Trophoblast cell (in vitro differentiated cells and primary cell): ENCODE data around the gene SLCO4C1.
A peak's percentile ranks its signal among the peaks of the same experiment; 100 is the strongest.

Experiments used
- DNase-seq, 2 donors: peaks; one replicate each; pipeline ENCODE4 v3.0.0-alpha.2; 2016
- H2AFZ ChIP-seq: 2 replicates; pipeline ENCODE4 v1.6.1; 2013; ENCODE audit warnings: low read length, moderate library complexity, mild to moderate bottlenecking; ENCODE audit not compliant: insufficient read depth, poor library complexity
- H2AK5ac ChIP-seq: 2 replicates; pipeline ENCODE4 v1.6.1; 2013; ENCODE audit warnings: mild to moderate bottlenecking, low read length
- H2BK120ac ChIP-seq: 2 replicates; pipeline ENCODE4 v1.6.1; 2013; ENCODE audit warnings: low read length, mild to moderate bottlenecking, moderate library complexity; ENCODE audit not compliant: insufficient read depth, poor library complexity
- H2BK12ac ChIP-seq: 2 replicates; pipeline ENCODE4 v1.6.1; 2013; ENCODE audit warnings: mild to moderate bottlenecking, low read length, moderate library complexity
- H2BK5ac ChIP-seq: 2 replicates; pipeline ENCODE4 v1.6.1; 2013; ENCODE audit warnings: low read length, low read depth, moderate library complexity, mild to moderate bottlenecking; ENCODE audit not compliant: poor library complexity
- H3K14ac ChIP-seq: 2 replicates; pipeline ENCODE4 v1.6.1; 2013; ENCODE audit warnings: mild to moderate bottlenecking, low read length
- H3K18ac ChIP-seq: 2 replicates; pipeline ENCODE4 v1.6.1; 2013; ENCODE audit warnings: mild to moderate bottlenecking, low read length
- H3K23ac ChIP-seq: 2 replicates; pipeline ENCODE4 v1.6.1; 2013; ENCODE audit warnings: low read length
- H3K27ac ChIP-seq: 2 replicates; pipeline ENCODE4 v1.5.1; 2013; ENCODE audit warnings: low read depth, mild to moderate bottlenecking, inconsistent platforms, low read length, moderate library complexity
- H3K27me3 ChIP-seq: 2 replicates; pipeline ENCODE4 v1.6.1; 2013; ENCODE audit warnings: inconsistent platforms, mild to moderate bottlenecking, low read length, moderate library complexity; ENCODE audit not compliant: insufficient read depth
- H3K36me3 ChIP-seq, 2 experiments: 1 replicate in 1 of 2; 2 replicates in 1 of 2; pipeline ENCODE4 v1.6.1; 2013; ENCODE audit warnings: low read length in 2 of 2, mild to moderate bottlenecking in 2 of 2, moderate library complexity in 1 of 2; ENCODE audit not compliant: insufficient read depth in 2 of 2, control insufficient read depth in 1 of 2
- H3K4ac ChIP-seq: 2 replicates; pipeline ENCODE4 v1.6.1; 2013; ENCODE audit warnings: low read depth, mild to moderate bottlenecking, low read length, moderate library complexity
- H3K4me1 ChIP-seq, 2 experiments: 1 replicate in 1 of 2; 2 replicates in 1 of 2; pipeline ENCODE4 v1.6.1; 2013; ENCODE audit warnings: low read length in 2 of 2, mild to moderate bottlenecking in 2 of 2, moderate library complexity in 1 of 2; ENCODE audit not compliant: insufficient read depth in 2 of 2, control insufficient read depth in 1 of 2
- H3K4me2 ChIP-seq: 2 replicates; pipeline ENCODE4 v1.6.1; 2013; ENCODE audit warnings: inconsistent platforms, mild to moderate bottlenecking, low read length, moderate library complexity
- H3K4me3 ChIP-seq: 2 replicates; pipeline ENCODE4 v1.5.1; 2013; ENCODE audit warnings: mild to moderate bottlenecking, low read depth, low read length, inconsistent platforms
- H3K79me1 ChIP-seq: one replicate; pipeline ENCODE4 v1.6.1; 2013; ENCODE audit warnings: low read length
- H3K79me2 ChIP-seq: 2 replicates; pipeline ENCODE4 v1.6.1; 2013; ENCODE audit warnings: low read length, mild to moderate bottlenecking; ENCODE audit not compliant: control insufficient read depth, insufficient read depth, poor library complexity
- H3K9ac ChIP-seq: 2 replicates; pipeline ENCODE4 v1.6.1; 2013; ENCODE audit warnings: mild to moderate bottlenecking, low read length
- H3K9me3 ChIP-seq: 2 replicates; pipeline ENCODE4 v1.6.1; 2013; ENCODE audit warnings: low read depth, mild to moderate bottlenecking, control low read depth, inconsistent platforms, low read length; ENCODE audit not compliant: insufficient read depth
- H4K12ac ChIP-seq: 2 replicates; pipeline ENCODE4 v1.6.1; 2013; ENCODE audit warnings: low read depth, mild to moderate bottlenecking, low read length, moderate library complexity
- H4K8ac ChIP-seq: 2 replicates; pipeline ENCODE4 v1.6.1; 2013; ENCODE audit warnings: low read depth, mild to moderate bottlenecking, low read length, moderate library complexity
- H4K91ac ChIP-seq: one replicate; pipeline ENCODE4 v1.6.1; 2013; ENCODE audit warnings: low read depth, mild to moderate bottlenecking, low read length, moderate library complexity
- WGBS: extraction: QIAGEN DNeasy Blood & Tissue Kit; methylation state at CpG from one replicate; pipeline ENCODE4 v1.1.7; 2013; ENCODE audit warnings: missing lambda C conversion rate; ENCODE audit not compliant: insufficient read length, insufficient coverage; ENCODE audit errors: extremely low coverage; 5-methylcytosine and 5-hydroxymethylcytosine counted together

SLCO4C1 gene

DNA sequence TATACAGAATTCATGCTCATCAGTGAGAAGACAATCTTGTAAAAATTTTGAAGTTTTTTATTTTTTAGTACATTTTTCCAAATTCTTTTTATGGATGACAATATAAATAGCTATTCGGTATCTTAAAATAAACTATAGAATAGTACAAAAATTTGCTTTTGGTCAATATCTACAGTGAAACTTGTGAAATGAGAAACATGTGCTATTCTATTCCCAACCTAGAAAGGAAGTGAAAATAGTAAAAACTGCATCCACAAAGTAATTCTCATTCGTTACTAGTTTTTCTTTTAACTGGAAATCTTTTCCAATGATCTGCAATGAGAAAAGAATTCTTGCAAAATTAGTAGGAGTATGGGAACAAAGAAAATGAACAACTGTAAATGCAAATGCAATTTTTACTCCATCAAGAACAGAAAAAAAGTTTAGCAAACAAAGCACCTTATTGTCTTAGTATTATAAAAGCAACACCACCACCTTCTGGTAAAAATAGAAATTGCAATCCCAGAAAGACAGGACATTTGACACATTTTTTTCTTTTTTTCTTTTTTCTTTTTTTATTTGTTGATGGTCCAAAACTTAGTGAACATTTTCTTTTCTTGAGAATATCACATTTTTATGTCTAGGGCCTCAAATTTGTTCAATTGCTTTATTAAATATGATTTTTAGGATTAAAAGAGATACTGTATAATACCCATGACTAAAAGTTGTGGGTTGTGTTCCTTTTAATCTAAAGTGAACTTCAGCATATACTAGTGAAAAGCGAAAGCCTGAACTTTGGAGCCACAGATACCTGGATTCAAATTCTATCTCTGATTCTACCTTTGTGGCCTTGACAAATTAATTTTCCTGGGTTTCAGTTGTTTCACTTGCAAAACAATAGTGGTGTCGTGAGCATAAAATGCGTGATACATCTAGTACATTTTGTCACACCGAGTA, 72.3 kb downstream of the SLCO4C1 start:
- H3K4me2 ChIP-seq, result no peak overlapping the region
- H3K27ac ChIP-seq, result no peak overlapping the region
- no peak overlapping the region for H4K91ac ChIP-seq
- no peak overlapping the region for H3K18ac ChIP-seq
- peak in 1 of 2 donors; percentile 86 for DNase-seq
- no peaks in the 10 kb centered on the region for H3K36me3 ChIP-seq
- no peaks in the 10 kb centered on the region for H3K79me2 ChIP-seq
- H4K12ac ChIP-seq, result no peak overlapping the region
- no CpG with 5 or more reads among the region's 6 CpGs for WGBS
- H3K4ac ChIP-seq, result no peak overlapping the region
- H3K79me1 ChIP-seq, result no peaks in the 10 kb centered on the region
- no peaks in the 10 kb centered on the region for H3K9me3 ChIP-seq
- H3K4me3 ChIP-seq, result no peak overlapping the region
- H2BK12ac ChIP-seq, result no peak overlapping the region
- H3K9ac ChIP-seq, result no peak overlapping the region
- H3K4me1 ChIP-seq, result peaks cover 0 to 2% of the 10 kb centered on the region in 2 experiments
- H4K8ac ChIP-seq, result no peak overlapping the region
- no peak overlapping the region for H3K14ac ChIP-seq
- H3K27me3 ChIP-seq, result no peaks in the 10 kb centered on the region
- H2AK5ac ChIP-seq, result no peak overlapping the region
- no peak overlapping the region for H2AFZ ChIP-seq
- no peak overlapping the region for H2BK5ac ChIP-seq
- H3K23ac ChIP-seq, result no peak overlapping the region
- no peak overlapping the region for H2BK120ac ChIP-seq

DNA sequence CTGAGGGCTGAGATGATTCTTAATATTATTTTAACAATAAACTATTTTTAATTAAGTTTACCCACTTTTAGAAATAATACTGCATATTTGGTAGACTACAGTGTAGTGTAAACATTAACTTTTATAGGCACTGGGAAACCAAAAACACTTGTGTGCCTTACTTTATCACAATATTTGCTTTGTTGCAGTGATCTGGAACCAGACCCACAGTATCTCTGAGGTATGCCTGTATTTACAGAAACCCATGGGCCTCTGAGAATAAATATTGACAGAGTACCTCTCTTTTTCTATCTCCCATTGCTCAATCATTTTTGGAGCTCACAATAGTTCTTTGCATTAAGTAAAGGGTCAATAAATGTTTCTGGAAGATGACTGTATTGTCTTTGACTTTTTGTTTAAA, 73.3 kb downstream of the SLCO4C1 start:
- Histone ChIP-seq H3K18ac (no peak overlapping the region), H3K14ac (no peak overlapping the region), H3K27ac (no peak overlapping the region), H4K8ac (no peak overlapping the region), H2BK12ac (no peak overlapping the region), H3K4me2 (no peak overlapping the region), H3K79me1 (no peaks in the 10 kb centered on the region), H4K12ac (no peak overlapping the region), H4K91ac (no peak overlapping the region), H2BK5ac (no peak overlapping the region), H2AK5ac (no peak overlapping the region), H3K9ac (no peak overlapping the region), H3K4ac (no peak overlapping the region), H3K23ac (no peak overlapping the region), H3K9me3 (no peaks in the 10 kb centered on the region), H3K4me3 (no peak overlapping the region), H3K4me1 (peaks cover 0 to 2% of the 10 kb centered on the region in 2 experiments), H3K36me3 (no peaks in the 10 kb centered on the region), H2AFZ (no peak overlapping the region), H2BK120ac (no peak overlapping the region), H3K79me2 (no peaks in the 10 kb centered on the region), H3K27me3 (no peaks in the 10 kb centered on the region)
- DNase-seq, result no peak

DNA sequence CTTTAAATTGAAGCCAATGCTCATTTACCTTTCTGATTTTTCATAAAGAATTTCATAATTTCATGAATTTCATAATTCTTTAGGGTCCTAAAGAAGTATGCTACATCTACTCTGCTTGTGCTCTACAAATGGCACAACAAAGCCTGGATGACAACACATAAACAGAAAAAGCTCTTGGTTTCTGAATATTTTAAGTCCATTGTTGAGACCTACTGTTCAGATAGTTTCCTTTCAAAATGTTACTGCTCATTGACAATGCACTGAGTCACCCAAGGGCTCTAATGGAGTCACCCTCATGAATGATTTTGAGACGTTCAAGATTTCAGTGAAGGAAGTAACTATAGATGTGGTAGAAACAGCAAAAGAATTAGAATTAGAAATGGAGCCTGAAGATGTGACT, 74.1 kb downstream of the SLCO4C1 start:
- WGBS, result no CpG with 5 or more reads among the region's 1 CpG
- Histone ChIP-seq H3K14ac (no peak overlapping the region), H3K23ac (no peak overlapping the region), H3K9me3 (no peaks in the 10 kb centered on the region), H2BK5ac (no peak overlapping the region), H4K8ac (no peak overlapping the region), H3K36me3 (no peaks in the 10 kb centered on the region), H3K27me3 (no peaks in the 10 kb centered on the region), H3K9ac (no peak overlapping the region), H3K79me1 (no peaks in the 10 kb centered on the region), H4K91ac (no peak overlapping the region), H2BK120ac (no peak overlapping the region), H2AK5ac (no peak overlapping the region), H3K4me3 (no peak overlapping the region), H3K18ac (no peak overlapping the region), H4K12ac (no peak overlapping the region), H2BK12ac (no peak overlapping the region), H3K27ac (no peak overlapping the region), H2AFZ (no peak overlapping the region), H3K4me1 (peaks cover 0 to 2% of the 10 kb centered on the region in 2 experiments), H3K79me2 (no peaks in the 10 kb centered on the region), H3K4me2 (no peak overlapping the region), H3K4ac (no peak overlapping the region)
- DNase-seq, result no peak

DNA sequence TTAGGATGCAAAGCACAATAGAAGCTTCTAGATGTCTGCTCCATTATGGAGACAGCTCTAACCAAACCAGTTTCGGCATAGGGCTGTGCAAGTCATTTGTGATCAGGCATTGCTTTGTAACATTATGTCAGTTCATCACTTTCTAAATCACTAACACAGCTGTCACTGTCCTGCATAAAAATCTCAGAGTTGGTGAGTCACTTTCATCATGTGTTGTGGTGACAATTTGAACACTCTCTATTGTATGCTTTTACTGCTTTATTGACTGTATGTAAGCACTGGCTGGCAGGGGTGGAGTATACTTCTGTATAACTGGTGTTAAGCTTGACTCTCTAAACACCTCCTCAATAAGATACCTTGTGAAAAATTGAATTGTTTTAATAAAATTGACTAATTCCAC, 77.9 kb downstream of the SLCO4C1 start:
- H3K4me3 ChIP-seq, result no peak overlapping the region
- WGBS, result no CpG with 5 or more reads among the region's 1 CpG
- no peak overlapping the region for H2BK5ac ChIP-seq
- no peak overlapping the region for H4K91ac ChIP-seq
- H3K9me3 ChIP-seq, result no peaks in the 10 kb centered on the region
- H3K9ac ChIP-seq, result no peak overlapping the region
- H4K12ac ChIP-seq, result no peak overlapping the region
- no peaks in the 10 kb centered on the region for H3K36me3 ChIP-seq
- H3K79me2 ChIP-seq, result no peaks in the 10 kb centered on the region
- H3K18ac ChIP-seq, result no peak overlapping the region
- no peak overlapping the region for H3K14ac ChIP-seq
- no peak overlapping the region for H4K8ac ChIP-seq
- no peak overlapping the region for H2BK120ac ChIP-seq
- H3K4ac ChIP-seq, result no peak overlapping the region
- no peaks in the 10 kb centered on the region for H3K27me3 ChIP-seq
- no peak overlapping the region for H2AFZ ChIP-seq
- no peak for DNase-seq
- no peak overlapping the region for H3K27ac ChIP-seq
- no peak overlapping the region for H2BK12ac ChIP-seq
- no peak overlapping the region for H3K23ac ChIP-seq
- H3K79me1 ChIP-seq, result no peaks in the 10 kb centered on the region
- no peaks in the 10 kb centered on the region for H3K4me1 ChIP-seq
- H2AK5ac ChIP-seq, result no peak overlapping the region
- no peak overlapping the region for H3K4me2 ChIP-seq
